Peyer's patch (tissue), 4 donors: Measurements from ENCODE around the gene LEKR1.
"Not testable (repeated sequence)": the region's sequence is repeated elsewhere in the genome, so short reads cannot be mapped to it uniquely, and the experiment has no call there.

Experiments
- POLR2A ChIP-seq, 2 donors: fragments of 450-650 bp; IDR thresholded peaks; one replicate each; pipeline ENCODE4 v1.5.1; 2017; ENCODE audit warnings: antibody characterized with exemption in 2 of 2, mild to moderate bottlenecking in 2 of 2, moderate library complexity in 2 of 2
- TF ChIP-seq, protein P1 (sequence below), 6 experiments: fragments of 450-650 bp in 4 of 6; fragments of 200-600 bp in 2 of 6; sonication (generic) in 1 of 6; IDR thresholded peaks; one replicate each; pipeline ENCODE4 v1.5.1; 2017 to 2019; ENCODE audit warnings: antibody characterized with exemption in 6 of 6, mild to moderate bottlenecking in 3 of 6, moderate library complexity in 1 of 6

DNA sequence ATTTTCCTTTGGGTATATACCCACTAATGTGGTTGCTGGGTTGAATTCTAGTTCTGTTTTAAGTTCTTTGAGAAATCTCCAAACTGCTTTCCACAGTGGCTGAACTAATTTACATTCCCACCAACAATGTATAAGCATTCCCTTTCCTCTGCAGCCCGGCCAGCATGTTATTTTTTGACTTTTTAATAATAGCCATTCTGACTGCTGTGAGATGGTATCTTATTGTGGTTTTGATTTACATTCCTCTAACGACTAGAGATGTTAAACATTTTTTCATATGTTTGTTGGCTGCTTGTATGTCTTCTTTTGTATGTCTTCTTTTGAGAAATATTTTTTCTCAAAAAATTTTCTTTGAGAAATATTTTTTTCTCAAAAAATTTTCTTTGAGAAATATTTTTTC is 84.7 kb downstream of the LEKR1 start:
- TF ChIP-seq, protein P1, sequence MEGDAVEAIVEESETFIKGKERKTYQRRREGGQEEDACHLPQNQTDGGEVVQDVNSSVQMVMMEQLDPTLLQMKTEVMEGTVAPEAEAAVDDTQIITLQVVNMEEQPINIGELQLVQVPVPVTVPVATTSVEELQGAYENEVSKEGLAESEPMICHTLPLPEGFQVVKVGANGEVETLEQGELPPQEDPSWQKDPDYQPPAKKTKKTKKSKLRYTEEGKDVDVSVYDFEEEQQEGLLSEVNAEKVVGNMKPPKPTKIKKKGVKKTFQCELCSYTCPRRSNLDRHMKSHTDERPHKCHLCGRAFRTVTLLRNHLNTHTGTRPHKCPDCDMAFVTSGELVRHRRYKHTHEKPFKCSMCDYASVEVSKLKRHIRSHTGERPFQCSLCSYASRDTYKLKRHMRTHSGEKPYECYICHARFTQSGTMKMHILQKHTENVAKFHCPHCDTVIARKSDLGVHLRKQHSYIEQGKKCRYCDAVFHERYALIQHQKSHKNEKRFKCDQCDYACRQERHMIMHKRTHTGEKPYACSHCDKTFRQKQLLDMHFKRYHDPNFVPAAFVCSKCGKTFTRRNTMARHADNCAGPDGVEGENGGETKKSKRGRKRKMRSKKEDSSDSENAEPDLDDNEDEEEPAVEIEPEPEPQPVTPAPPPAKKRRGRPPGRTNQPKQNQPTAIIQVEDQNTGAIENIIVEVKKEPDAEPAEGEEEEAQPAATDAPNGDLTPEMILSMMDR (IDR thresholded peaks at IDR 0.05), result not testable (repeated sequence)
- TF ChIP-seq POLR2A (IDR thresholded peaks at IDR 0.05), result not testable (repeated sequence)
